K562 (cell line): ENCODE data around the gene CIAO2A. TPM values are rescaled to one million over a fixed set of nuclear protein-coding genes. Genes with fewer than 3 reads are reported as not detected.

ENCODE experiments used
- ATAC-seq: fragments of 200-7000 bp; cut with Tn5 transposase; 3 replicates; pipeline ENCODE4 v1.9.1; 2020; ENCODE audit warnings: moderate library complexity
- BruUV-seq: library from RNA; stranded (reverse); fragments of 400-500 nt; replicated peaks from 2 replicates; lab custom pipeline; 2021; lab: Mats Ljungman, UMichigan
- CTCF ChIA-PET: fragments of 300-600 bp; formaldehyde crosslinking; extraction: SDS; loops from one replicate; lab custom pipeline; 2021; ENCODE audit warnings: low intra/inter-chr PET ratio; lab: Yijun Ruan, JAX
- POLR2A ChIA-PET: fragments of 300-600, 350-650 bp; sonication (Branson Sonifier 250); formaldehyde crosslinking; extraction: SDS; loops from one replicate; lab custom pipeline; 2021; ENCODE audit warnings: antibody characterized with exemption, inconsistent platforms; lab: Yijun Ruan, JAX
- DNase-seq, 4 experiments: peaks; one replicate each; pipeline versions ENCODE4 v3.0.0 to v3.0.0-alpha.2; 2011 to 2018; ENCODE audit warnings: low spot score in 3 of 4, mixed read lengths in 3 of 4; ENCODE audit errors: extremely low read depth in 1 of 4
- FAIRE-seq: peaks from 2 replicates; lab custom pipeline; 2011; peaks lifted over from hg19 to GRCh38; lab: Jason Lieb, UNC
- H2AFZ ChIP-seq: 2 replicates; pipeline ENCODE4 v1.6.0; 2011; ENCODE audit warnings: low read depth, low read length, control low read depth, inconsistent platforms
- H3K27ac ChIP-seq: fragments of 200-600 bp; 3 replicates; pipeline ENCODE4 v1.8.0; 2011; ENCODE audit warnings: low read depth, mild to moderate bottlenecking, control low read depth, inconsistent platforms, low read length, moderate library complexity, mixed read lengths; ENCODE audit errors: extremely low read depth
- H3K27me3 ChIP-seq, 2 experiments: fragments of 300-600 bp in 1 of 2; 2 replicates in 1 of 2; 3 replicates in 1 of 2; pipeline versions ENCODE4 v1.6.0 to v1.8.0; 2011; ENCODE audit warnings: inconsistent platforms in 2 of 2, low read length in 2 of 2, mild to moderate bottlenecking in 1 of 2, mixed read lengths in 1 of 2, moderate library complexity in 1 of 2; ENCODE audit not compliant: control insufficient read depth in 2 of 2, insufficient read depth in 2 of 2
- H3K36me3 ChIP-seq: fragments of 300-600 bp; 3 replicates; pipeline ENCODE4 v1.8.0; 2011; ENCODE audit warnings: mild to moderate bottlenecking, low read length, inconsistent platforms; ENCODE audit not compliant: control insufficient read depth, insufficient read depth
- H3K4me1 ChIP-seq, 2 experiments: fragments of 200-600 bp in 1 of 2; replicated peaks in 1 of 2; 2 replicates in 1 of 2; 3 replicates in 1 of 2; pipeline versions ENCODE4 v1.5.1 to v1.8.0; 2011; ENCODE audit warnings: inconsistent platforms in 2 of 2, low read length in 2 of 2, mild to moderate bottlenecking in 1 of 2, mixed read lengths in 1 of 2, moderate library complexity in 1 of 2; ENCODE audit not compliant: control insufficient read depth in 2 of 2, insufficient read depth in 2 of 2
- H3K4me2 ChIP-seq: 2 replicates; pipeline ENCODE4 v1.6.1; 2011; ENCODE audit warnings: low read length, control low read depth, inconsistent platforms, mixed read lengths; ENCODE audit not compliant: insufficient read depth
- H3K4me3 ChIP-seq: fragments of 200-600 bp; sonication (generic), shearing (Covaris generic); 2 replicates; pipeline ENCODE4 v1.5.1; 2016; ENCODE audit warnings: control low read depth, inconsistent platforms
- H3K79me2 ChIP-seq: fragments of 200-600 bp; 3 replicates; pipeline ENCODE4 v1.8.0; 2011; ENCODE audit warnings: low read length, inconsistent platforms; ENCODE audit not compliant: control insufficient read depth, insufficient read depth
- H3K9ac ChIP-seq, 2 experiments: 2 replicates each; pipeline versions ENCODE4 v1.6.0 to v1.6.1; 2011; ENCODE audit warnings: low read depth in 2 of 2, low read length in 2 of 2, control low read depth in 1 of 2, inconsistent platforms in 1 of 2, mild to moderate bottlenecking in 1 of 2, mixed read lengths in 1 of 2; ENCODE audit not compliant: insufficient read depth in 1 of 2
- H3K9me1 ChIP-seq: one replicate; pipeline ENCODE4 v1.6.0; 2011; ENCODE audit warnings: inconsistent platforms, mild to moderate bottlenecking, low read length, moderate library complexity; ENCODE audit not compliant: control insufficient read depth, insufficient read depth
- H3K9me3 ChIP-seq: replicated peaks from 2 replicates; pipeline ENCODE4 v1.5.1; 2011; ENCODE audit warnings: low read depth, low read length, inconsistent platforms; ENCODE audit not compliant: control insufficient read depth, insufficient read depth
- H4K20me1 ChIP-seq: replicated peaks from 2 replicates; pipeline ENCODE4 v1.6.1; 2011; ENCODE audit warnings: low read length, inconsistent platforms, mixed read lengths; ENCODE audit not compliant: control insufficient read depth, insufficient read depth
- BCLAF1 ChIP-seq, 2 experiments: fragments of 450-650 bp in 1 of 2; IDR thresholded peaks; 2 replicates each; pipeline ENCODE4 v1.6.1; 2011 to 2017; ENCODE audit warnings: low read depth in 2 of 2, antibody characterized with exemption in 1 of 2, borderline replicate concordance in 1 of 2, low read length in 1 of 2, mild to moderate bottlenecking in 1 of 2, mixed read lengths in 1 of 2; ENCODE audit not compliant: control insufficient read depth in 1 of 2
- CTBP1 ChIP-seq: fragments of 450-650 bp; IDR thresholded peaks from 2 replicates; pipeline ENCODE4 v1.6.1; 2016; ENCODE audit warnings: borderline replicate concordance
- DEAF1 ChIP-seq: fragments of 450-650 bp; formaldehyde crosslinking; IDR thresholded peaks from 2 replicates; pipeline ENCODE4 v1.4.0; 2020; ENCODE audit warnings: mild to moderate bottlenecking, moderate library complexity
- E2F4 ChIP-seq: sonication (generic); formaldehyde crosslinking; IDR thresholded peaks from 2 replicates; pipeline ENCODE4 v1.8.0; 2022; ENCODE audit warnings: mild to moderate bottlenecking, low read depth, missing genetic modification reagents
- EP300 ChIP-seq: IDR thresholded peaks from 2 replicates; pipeline ENCODE4 v1.6.1; 2012; ENCODE audit warnings: low read length, improper control_type of control experiment
- KAT2B ChIP-seq: IDR thresholded peaks from one replicate; pipeline ENCODE4 v1.6.1; 2012; ENCODE audit warnings: low read depth, mild to moderate bottlenecking, control low read depth, inconsistent platforms, low read length, moderate library complexity
- PHF21A ChIP-seq: fragments of 450-650 bp; IDR thresholded peaks from 2 replicates; pipeline ENCODE4 v1.6.1; 2017; ENCODE audit warnings: low read depth, borderline replicate concordance
- SIN3A ChIP-seq, 2 experiments: fragments of 150-350 bp in 1 of 2; IDR thresholded peaks; 2 replicates each; pipeline ENCODE4 v1.6.1; 2011 to 2016; ENCODE audit warnings: borderline replicate concordance in 2 of 2, low read depth in 2 of 2, low read length in 2 of 2, mild to moderate bottlenecking in 2 of 2, moderate library complexity in 2 of 2; ENCODE audit not compliant: control insufficient read depth in 1 of 2
- SMAD2 ChIP-seq: fragments of 150-350 bp; IDR thresholded peaks from 2 replicates; pipeline ENCODE4 v1.6.1; 2014; ENCODE audit warnings: low read depth, mild to moderate bottlenecking, low read length
- THRB ChIP-seq: fragments of 450-650 bp; formaldehyde crosslinking; conservative IDR thresholded peaks from 2 replicates; pipeline ENCODE4 v1.4.0; 2022; ENCODE audit warnings: mild to moderate bottlenecking, missing genetic modification characterization
- ZNF23 ChIP-seq: fragments of 250-450 bp; sonication (Bioruptor Pico); IDR thresholded peaks from 2 replicates; pipeline ENCODE4 v1.4.0; 2020; ENCODE audit warnings: mild to moderate bottlenecking
- ZNF24 ChIP-seq: fragments of 450-650 bp; IDR thresholded peaks from 2 replicates; pipeline ENCODE4 v1.6.1; 2016
- ZNF274 ChIP-seq: IDR thresholded peaks from 2 replicates; pipeline ENCODE4 v1.6.1; 2011; ENCODE audit warnings: low read depth, mild to moderate bottlenecking, low read length, moderate library complexity, borderline replicate concordance
- ZNF41 ChIP-seq: fragments of 250-450 bp; sonication (Bioruptor Pico); conservative IDR thresholded peaks from 2 replicates; pipeline ENCODE4 v1.4.0; 2020; ENCODE audit warnings: mild to moderate bottlenecking
- ZNF551 ChIP-seq: fragments of 250-450 bp; sonication (Bioruptor Pico); IDR thresholded peaks from 2 replicates; pipeline ENCODE4 v1.5.0; 2021; ENCODE audit warnings: mild to moderate bottlenecking, moderate library complexity
- whole genome bisulfite sequencing: fragments of 100-300 bp; shearing (Covaris generic); methylation state at CpG from one replicate; pipeline ENCODE4 v1.1.6; 2016; ENCODE audit warnings: low coverage, mixed read lengths; ENCODE audit not compliant: insufficient coverage; ENCODE audit errors: missing lambda C conversion rate; 5-methylcytosine and 5-hydroxymethylcytosine counted together
- in situ Hi-C: fragments of 300-500 bp; cut with MboI; formaldehyde crosslinking; loops from 4 replicates; pipeline ENCODE4 v1.15.0; 2018; ENCODE audit warnings: inconsistent platforms, mixed read lengths
- intact Hi-C: fragments of 100-400 bp; cut with micrococcal nuclease; formaldehyde crosslinking; loops from 2 replicates; pipeline ENCODE4 v1.14.2; 2022
- polyA plus RNA-seq, 8 experiments: library from polyadenylated mRNA; depleted of rRNA in 4 of 8; stranded (reverse) in 5 of 8; unstranded in 3 of 8; fragments of >200 nt; fragmentation: Nextera tagmentation in 2 of 8; fragmentation: Illumina TruSeq in 1 of 8; extraction: Ambion mirVana in 2 of 8; extraction: Trizol in 1 of 8; gene quantifications; 2 replicates each; pipeline versions ENCODE4 v1.2.1 to v1.2.3, GENCODE V29; 2011 to 2014; ENCODE audit warnings: inconsistent platforms in 1 of 8, missing spikeins in 1 of 8
- total RNA-seq, 7 experiments: library from RNA; depleted of rRNA in 6 of 7; stranded (reverse); fragments of >200 nt in 6 of 7; fragmentation: Illumina TruSeq in 2 of 7; extraction: Trizol in 2 of 7; gene quantifications; 2 replicates each; pipeline versions ENCODE4 v1.2.1 to v1.2.3, GENCODE V29; 2011 to 2021; ENCODE audit warnings: low replicate concordance in 1 of 7

CIAO2A gene
- total and polyA plus RNA-seq, 9 of the 15 experiments (the other 6 are each of a cell fraction or from before 2014, with no cell fraction given), result 161 to 429 (median 313) TPM

GRCh38 chr15:64051093-64051402 lies 42.6 kb downstream of the CIAO2A start:
- FAIRE-seq, result no peak
- in situ Hi-C loops, result loop anchor here (5.0 to 25.0 kb wide), 4 partner anchors 229 to 764 kb away; partner anchors contain the start of gene APH1B

More at GRCh38 chr15:64051093-64051402, 42.6 kb downstream of the CIAO2A start:
- Histone ChIP-seq H3K79me2 (no peaks in the 10 kb centered on the region), H2AFZ (no peak overlapping the region), H3K9me3 (no peaks in the 10 kb centered on the region), H3K9me1 (no peaks in the 10 kb centered on the region)
- CTCF ChIA-PET, result no interaction called here
- intact Hi-C loops, result no loop called here
- no peak for TF ChIP-seq THRB (CRISPR knock-in tag)
- no peak for TF ChIP-seq SIN3A (IDR thresholded peaks at IDR 0.05; ENCODE audit: borderline replicate concordance in 2 of 2, control insufficient read depth in 1 of 2, low read depth in 2 of 2, low read length in 2 of 2)
- no peak for TF ChIP-seq BCLAF1 (IDR thresholded peaks at IDR 0.05; ENCODE audit: borderline replicate concordance in 1 of 2, control insufficient read depth in 1 of 2, low read depth in 2 of 2, low read length in 1 of 2)
- no peak for TF ChIP-seq CTBP1
- no peak for TF ChIP-seq DEAF1
- TF ChIP-seq EP300, result no peak
- TF ChIP-seq SMAD2, result no peak
- no peak for TF ChIP-seq PHF21A
- TF ChIP-seq E2F4 (CRISPR knock-in tag), result no peak
- no peak for TF ChIP-seq ZNF23 (CRISPR knock-in tag)
- TF ChIP-seq KAT2B, result no peak
- no peak for TF ChIP-seq ZNF24
- no peak for TF ChIP-seq ZNF274
- no peak for TF ChIP-seq ZNF551 (CRISPR knock-in tag)
- no peak for TF ChIP-seq ZNF41 (CRISPR knock-in tag)
- TF ChIP-seq, all 486 proteins: peak for 0
- no peaks in the 10 kb centered on the region for H4K20me1 ChIP-seq
- no peak overlapping the region for H3K4me3 ChIP-seq
- no peak for ATAC-seq
- 53% methylated on average over 2 of the region's 2 CpGs for WGBS
- no peak overlapping the region for H3K27ac ChIP-seq
- H3K36me3 ChIP-seq, result no peaks in the 10 kb centered on the region
- H3K9ac ChIP-seq, result no peak overlapping the region
- no peak overlapping the region for H3K4me2 ChIP-seq
- POLR2A ChIA-PET, result interaction anchor here (0.7 kb wide), 1 partner anchor 1045 kb away, joined by 3 read pairs; no protein-coding TSS in a partner anchor
- BruUV-seq, result no TSS peak
- peaks cover 8 to 22% of the 10 kb centered on the region in 2 experiments; a peak in 3 of 5 replicates for H3K4me1 ChIP-seq
- H3K27me3 ChIP-seq, result no peaks in the 10 kb centered on the region
- DNase-seq, result no peak
